KOPT-K1 (cell line): ENCODE measurements around the gene OXSR1.

Source experiments
- H3K27ac ChIP-seq: fragments of 200-600 bp; sonication (generic); 2 replicates; pipeline ENCODE4 v1.5.1; 2016; ENCODE audit warnings: antibody characterized with exemption, mild to moderate bottlenecking, low read depth, low read length; ENCODE audit not compliant: poor library complexity, severe bottlenecking
- H3K36me3 ChIP-seq: fragments of 200-600 bp; sonication (generic); 2 replicates; pipeline ENCODE4 v1.5.1; 2017; ENCODE audit warnings: antibody characterized with exemption, mild to moderate bottlenecking, low read length, moderate library complexity; ENCODE audit not compliant: insufficient read depth
- H3K9me3 ChIP-seq: fragments of 200-600 bp; sonication (generic); 2 replicates; pipeline ENCODE4 v1.5.1; 2017; ENCODE audit warnings: antibody characterized with exemption, low read length, mild to moderate bottlenecking; ENCODE audit not compliant: insufficient read depth, poor library complexity, severe bottlenecking

OXSR1 gene

GRCh38 chr3:38164952-38165721, at the start of gene OXSR1:
OXSR1 (plus strand) TSS chr3:38165537; CDS start chr3:38165877, 340 bp downstream.
- H3K36me3 ChIP-seq = no peaks in the 10 kb centered on the region
- no peaks in the 10 kb centered on the region for H3K9me3 ChIP-seq
- peak within 1 kb of the TSS; percentile 99 for H3K27ac ChIP-seq

- Histone ChIP-seq H3K36me3 (peaks cover 19% of the 10 kb centered on the region), H3K27ac (no peak overlapping the region), H3K9me3 (no peaks in the 10 kb centered on the region)
Measured at GRCh38 chr3:38115645-38116427, 49.5 kb upstream of the OXSR1 start.

GRCh38 chr3:38116471-38117162, 48.7 kb upstream of the OXSR1 start:
- H3K36me3 ChIP-seq = peaks cover 27% of the 10 kb centered on the region
- no peaks in the 10 kb centered on the region for H3K9me3 ChIP-seq
- no peak overlapping the region for H3K27ac ChIP-seq

- H3K27ac ChIP-seq = no peak overlapping the region
- H3K9me3 ChIP-seq = no peaks in the 10 kb centered on the region
- peaks cover 34% of the 10 kb centered on the region for H3K36me3 ChIP-seq
Measured at GRCh38 chr3:38117163-38117716, 48.1 kb upstream of the OXSR1 start.

- H3K9me3 ChIP-seq = no peaks in the 10 kb centered on the region
- H3K27ac ChIP-seq = no peak overlapping the region
- peaks cover 40% of the 10 kb centered on the region for H3K36me3 ChIP-seq
Measured at GRCh38 chr3:38117748-38118420, 47.5 kb upstream of the OXSR1 start.

- H3K36me3 ChIP-seq = peaks cover 47% of the 10 kb centered on the region
- H3K27ac ChIP-seq = no peak overlapping the region
- no peaks in the 10 kb centered on the region for H3K9me3 ChIP-seq
Measured at GRCh38 chr3:38118421-38119247, 46.7 kb upstream of the OXSR1 start.

- peaks cover 53% of the 10 kb centered on the region for H3K36me3 ChIP-seq
- no peak overlapping the region for H3K27ac ChIP-seq
- H3K9me3 ChIP-seq = no peaks in the 10 kb centered on the region
Measured at GRCh38 chr3:38119248-38119544, 46.1 kb upstream of the OXSR1 start.

- Histone ChIP-seq H3K9me3 (no peaks in the 10 kb centered on the region), H3K27ac (no peak overlapping the region), H3K36me3 (peaks cover 62% of the 10 kb centered on the region)
Measured at GRCh38 chr3:38119821-38120692, 45.3 kb upstream of the OXSR1 start.

- Histone ChIP-seq H3K36me3 (peaks cover 70% of the 10 kb centered on the region), H3K27ac (no peak overlapping the region), H3K9me3 (no peaks in the 10 kb centered on the region)
Measured at GRCh38 chr3:38120693-38121450, 44.5 kb upstream of the OXSR1 start.

GRCh38 chr3:38121451-38121831, 43.9 kb upstream of the OXSR1 start:
- Histone ChIP-seq H3K27ac (no peak overlapping the region), H3K36me3 (peaks cover 76% of the 10 kb centered on the region), H3K9me3 (no peaks in the 10 kb centered on the region)

GRCh38 chr3:38121832-38122461, 43.4 kb upstream of the OXSR1 start:
- Histone ChIP-seq H3K9me3 (no peaks in the 10 kb centered on the region), H3K27ac (no peak overlapping the region), H3K36me3 (peaks cover 81% of the 10 kb centered on the region)

- Histone ChIP-seq H3K36me3 (peaks cover 89% of the 10 kb centered on the region), H3K27ac (no peak overlapping the region), H3K9me3 (no peaks in the 10 kb centered on the region)
Measured at GRCh38 chr3:38122712-38123290, 42.5 kb upstream of the OXSR1 start.
